HPDE6-E6E7 (cell line): ENCODE results near the gene POLR3A.
"Not testable (repeated sequence)": the region's sequence is repeated elsewhere in the genome, so short reads cannot be mapped to it uniquely, and the experiment has no call there.

Experiments used
- DNase-seq: peaks from one replicate; pipeline ENCODE4 v3.0.0; 2011; ENCODE audit warnings: missing footprints; ENCODE audit errors: extremely low spot score

The POLR3A gene

DNA sequence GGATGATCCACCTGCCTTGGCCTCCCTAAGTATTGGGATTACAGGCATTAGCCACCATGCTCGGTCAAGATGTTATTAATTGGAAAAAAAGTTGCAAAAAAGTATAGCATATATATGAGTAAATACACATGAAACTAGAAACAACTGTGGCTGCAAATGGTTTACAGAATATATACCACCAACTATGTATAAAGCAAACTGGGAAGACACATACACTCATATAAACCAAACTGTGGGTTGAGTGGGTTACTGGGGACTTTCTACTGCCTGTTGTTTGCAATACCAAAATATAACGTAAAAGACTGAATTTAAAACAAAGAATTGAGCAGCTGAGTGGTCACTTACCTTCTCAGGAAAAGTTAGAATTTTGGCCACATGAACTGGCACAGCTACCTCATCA, 8.1 kb downstream of the POLR3A start:
- DNase-seq, result no peak

DNA sequence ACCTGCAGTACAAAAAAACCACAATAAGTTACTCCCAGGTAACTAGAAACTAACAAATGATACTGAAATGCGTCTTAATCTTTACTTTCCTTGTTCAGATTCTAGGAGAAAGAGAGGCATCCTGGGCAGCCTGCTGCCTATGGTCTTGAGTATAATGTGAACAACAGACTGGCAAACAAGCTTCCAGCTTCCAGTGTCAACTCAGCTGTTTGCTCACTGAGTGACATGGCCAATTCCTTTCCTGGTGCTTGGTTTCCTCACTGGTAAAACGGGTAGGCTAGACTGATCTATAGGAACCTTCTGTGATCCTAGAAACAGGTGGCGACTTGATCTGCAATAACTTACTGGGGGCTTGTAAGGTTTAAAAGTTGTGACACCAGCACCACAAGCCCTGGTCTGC, 10.1 kb downstream of the POLR3A start:
- no peak for DNase-seq

DNA sequence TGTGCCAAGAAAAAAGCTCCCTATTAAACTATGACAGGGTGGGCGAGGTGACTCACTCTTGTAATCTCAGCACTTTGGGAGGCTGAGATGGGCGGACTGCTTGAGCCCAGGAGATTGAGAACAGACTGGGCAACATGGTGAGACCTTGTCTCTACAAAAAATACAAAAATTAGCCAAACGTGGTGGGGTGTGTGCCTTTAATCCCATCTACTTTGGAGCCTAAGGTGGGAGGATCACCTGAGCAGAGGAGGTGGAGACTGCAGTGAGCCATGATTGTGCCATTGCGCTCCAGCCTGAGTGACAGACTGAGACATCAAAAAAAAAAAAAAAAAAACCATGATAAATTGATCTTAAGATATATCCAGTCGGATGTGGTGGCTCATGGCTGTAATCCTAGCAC, 11.5 kb downstream of the POLR3A start:
- DNase-seq, result no peak

DNA sequence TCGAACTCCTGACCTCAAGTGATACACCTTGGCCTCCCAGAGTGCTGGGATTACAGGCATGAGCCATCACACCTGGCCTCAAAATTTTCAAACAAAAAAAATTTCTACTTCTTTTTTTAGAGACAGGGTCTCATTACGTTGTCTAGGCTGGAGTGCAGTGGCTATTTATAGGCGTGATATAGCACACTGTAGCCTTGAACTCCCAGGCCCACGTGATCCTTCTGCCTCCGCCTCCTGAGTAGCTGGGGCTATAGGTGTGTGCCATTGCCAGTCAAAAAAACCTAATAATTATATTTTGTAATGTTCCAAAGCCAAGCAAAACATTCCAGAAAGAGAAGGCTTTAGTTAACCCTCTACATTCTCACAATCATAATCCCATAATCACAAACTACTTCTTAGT, 13.8 kb downstream of the POLR3A start:
- DNase-seq, result no peak

DNA sequence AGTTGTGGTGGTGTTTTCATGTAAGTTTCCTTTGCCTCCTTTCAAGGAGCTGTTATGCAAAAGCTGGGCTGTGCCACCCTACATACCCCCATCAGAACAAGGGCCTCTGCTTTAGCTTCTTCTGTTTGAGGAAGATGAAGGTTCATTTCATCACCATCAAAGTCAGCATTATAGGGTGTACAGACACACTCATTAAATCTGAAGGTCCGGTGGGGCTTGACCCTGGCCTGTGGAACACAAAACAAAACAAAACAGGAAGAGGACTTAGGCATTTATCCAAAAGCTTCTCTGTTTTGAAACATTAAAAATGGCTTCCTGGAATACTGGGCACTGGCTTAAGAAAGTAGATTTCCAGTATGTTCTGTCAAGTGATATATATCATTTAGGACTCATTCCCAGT, 15.8 kb downstream of the POLR3A start:
- no peak for DNase-seq

DNA sequence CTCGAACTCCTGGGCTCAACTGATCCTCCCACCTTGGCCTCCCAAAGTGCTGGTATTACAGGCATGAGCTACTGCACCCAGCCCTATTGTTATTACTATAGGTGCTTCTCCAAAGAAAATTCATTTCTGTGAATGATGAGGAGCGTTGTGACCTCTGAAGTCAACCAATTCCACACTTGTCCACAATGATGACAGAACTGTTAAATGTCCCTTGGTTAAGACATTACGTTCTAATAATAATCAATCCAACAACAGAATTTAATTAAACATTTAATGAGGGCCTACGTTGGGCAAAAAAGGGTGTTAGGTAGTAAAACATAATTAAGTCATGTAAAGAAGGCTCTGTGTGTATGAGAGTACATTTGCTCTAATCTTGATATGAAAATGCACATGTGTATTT, 18.2 kb downstream of the POLR3A start:
- no peak for DNase-seq

DNA sequence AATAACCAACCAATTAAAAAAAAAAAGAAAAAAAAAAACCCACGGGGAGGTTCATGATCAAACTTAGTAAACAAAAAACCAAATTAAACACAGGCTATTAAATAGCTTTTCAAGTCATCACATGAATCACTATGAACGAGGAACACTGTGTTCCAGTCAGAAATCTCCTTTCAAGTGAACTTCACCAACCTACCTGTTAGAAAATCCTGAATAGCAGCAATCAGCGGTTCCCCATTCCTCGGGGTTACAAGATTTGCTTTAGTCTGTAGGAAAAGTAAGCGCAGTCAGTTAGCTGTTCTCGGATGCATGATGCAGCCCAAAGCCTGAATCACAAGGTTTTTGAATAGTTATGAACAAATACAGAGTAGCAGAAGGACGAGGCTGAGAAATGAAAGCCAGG, 19.0 kb downstream of the POLR3A start:
- DNase-seq, result no peak

DNA sequence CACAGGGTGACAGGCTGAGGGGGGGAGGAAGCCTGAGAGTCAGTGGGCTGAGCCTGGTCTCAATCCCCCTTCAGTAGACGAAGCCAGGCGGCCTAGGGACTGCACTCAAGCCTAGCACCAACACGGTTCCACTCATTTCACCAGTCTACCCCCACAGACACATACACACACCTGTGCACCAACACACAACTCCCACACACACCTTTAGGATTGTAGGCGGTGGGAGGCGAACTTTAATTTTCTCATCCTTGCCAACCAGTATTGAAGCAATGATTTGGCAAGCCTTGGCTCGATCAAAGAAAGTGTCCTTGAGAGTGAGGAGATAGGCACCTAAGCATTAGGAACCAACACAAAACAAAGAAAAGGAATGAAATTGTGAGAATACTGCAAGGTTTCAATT, 19.7 kb downstream of the POLR3A start:
- no peak for DNase-seq

DNA sequence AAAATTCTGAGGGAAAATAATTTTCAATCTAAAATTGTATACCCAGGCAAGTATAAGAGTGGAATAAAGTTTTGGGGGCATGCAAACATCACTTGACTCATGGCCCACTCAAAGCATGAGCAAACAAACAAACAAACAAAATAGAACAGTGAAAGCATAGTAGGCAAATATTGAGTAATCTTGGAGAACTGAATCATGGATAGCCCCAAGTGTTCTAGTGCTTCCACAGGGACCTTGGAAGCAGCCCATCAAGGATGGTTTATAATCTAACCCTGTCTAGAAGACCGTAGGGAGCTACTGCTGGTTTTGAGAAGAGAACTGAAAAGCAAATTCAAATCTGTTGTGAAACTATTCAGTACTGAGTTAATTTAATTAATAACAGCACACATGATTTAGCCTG, 22.1 kb downstream of the POLR3A start:
- DNase-seq, result no peak

DNA sequence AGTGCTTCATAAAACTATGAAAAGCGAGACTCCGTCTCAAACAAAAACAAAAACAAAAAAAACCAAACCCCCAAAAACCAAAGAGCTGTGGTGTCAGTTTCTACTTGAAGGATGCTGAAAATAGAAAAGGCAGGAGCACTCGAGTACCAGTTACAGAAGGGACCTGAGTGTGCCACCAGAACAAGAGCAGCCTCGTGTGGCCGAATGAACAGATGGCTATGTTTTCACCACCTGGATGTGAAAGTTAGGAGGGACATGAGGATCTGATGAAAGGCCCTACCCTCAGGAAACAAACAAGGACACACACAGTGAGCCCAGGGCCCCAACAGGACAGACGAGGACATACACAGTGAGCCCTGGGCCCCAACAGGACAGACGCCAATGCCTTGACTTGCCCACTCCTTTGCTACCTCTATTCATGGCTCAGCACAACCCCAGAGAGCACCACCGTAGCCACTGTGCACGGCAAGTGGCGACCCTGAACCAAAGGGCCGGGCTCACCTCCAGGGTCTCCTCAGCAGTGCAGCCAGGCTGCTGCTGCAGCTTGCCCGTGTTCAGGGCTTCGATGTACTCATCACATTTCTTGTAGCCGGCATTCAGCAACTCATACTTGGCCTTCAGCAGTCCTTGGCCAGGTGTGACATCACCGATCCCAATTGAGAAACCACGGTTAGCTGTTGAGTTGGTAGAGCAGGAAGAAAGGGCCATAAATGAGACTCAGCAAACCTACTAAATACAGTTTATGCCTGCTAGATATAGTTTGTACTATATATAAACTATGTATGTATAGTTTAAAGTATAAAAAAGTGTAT, 24.9 kb downstream of the POLR3A start:
- DNase-seq, result no peak

DNA sequence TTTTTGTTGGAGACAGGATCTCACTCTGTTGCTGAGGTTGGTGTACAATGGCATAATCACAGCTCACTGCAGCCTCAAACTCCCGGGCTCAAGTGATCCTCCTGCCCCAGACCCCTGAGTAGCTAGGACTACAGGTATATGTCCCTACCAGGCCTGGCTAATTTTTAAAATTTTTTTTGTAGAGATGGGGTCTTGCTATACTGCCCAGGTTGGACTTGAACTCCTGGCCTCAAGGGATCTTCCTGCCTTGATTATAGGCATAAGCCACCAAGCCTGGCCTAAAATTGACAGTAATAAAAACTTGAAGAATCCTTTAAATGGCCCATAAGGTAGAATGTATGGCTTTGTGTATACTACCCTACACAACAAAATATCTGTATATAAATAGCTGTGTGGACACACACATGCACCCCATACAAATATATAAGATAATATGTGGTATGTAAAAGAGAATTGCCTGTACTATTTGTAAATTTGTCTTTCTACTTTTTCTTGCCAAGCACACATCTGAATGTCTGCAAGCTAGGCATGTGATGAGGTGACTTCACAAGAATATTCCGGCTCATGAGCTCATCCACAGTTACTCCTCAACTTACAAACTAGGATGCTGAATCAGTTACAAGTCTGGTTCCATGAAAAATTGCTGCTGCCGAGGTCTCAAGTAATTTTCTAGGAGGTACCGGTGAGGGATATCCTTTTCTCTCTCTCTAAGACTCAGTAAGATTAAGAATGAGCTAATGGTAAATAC, 26.6 kb downstream of the POLR3A start:
- no peak for DNase-seq

DNA sequence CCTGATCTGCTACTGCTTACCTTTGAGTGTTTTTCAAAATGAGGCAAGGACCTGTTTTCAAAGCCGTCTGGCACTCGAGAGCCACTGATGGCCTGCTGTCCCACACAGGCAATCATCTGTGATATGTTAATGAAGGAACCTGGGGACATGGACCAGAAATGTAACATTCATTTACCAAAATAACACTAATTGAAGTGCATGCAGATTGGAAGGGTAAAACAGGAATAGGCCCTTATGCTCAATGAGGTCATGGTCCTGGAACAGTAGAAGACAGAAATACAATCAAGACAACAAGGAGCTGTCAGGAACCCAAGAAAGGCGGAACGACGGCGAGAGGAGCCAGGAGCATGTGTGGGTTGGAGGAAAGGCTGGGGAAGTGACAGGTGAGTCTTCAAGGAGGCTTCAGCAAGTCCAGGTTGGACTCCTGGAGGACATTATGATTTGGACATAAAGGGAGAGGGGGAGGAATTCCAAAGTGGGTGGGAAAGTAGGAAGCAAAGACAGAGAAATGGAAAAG, 28.3 kb downstream of the POLR3A start:
- no peak for DNase-seq

DNA sequence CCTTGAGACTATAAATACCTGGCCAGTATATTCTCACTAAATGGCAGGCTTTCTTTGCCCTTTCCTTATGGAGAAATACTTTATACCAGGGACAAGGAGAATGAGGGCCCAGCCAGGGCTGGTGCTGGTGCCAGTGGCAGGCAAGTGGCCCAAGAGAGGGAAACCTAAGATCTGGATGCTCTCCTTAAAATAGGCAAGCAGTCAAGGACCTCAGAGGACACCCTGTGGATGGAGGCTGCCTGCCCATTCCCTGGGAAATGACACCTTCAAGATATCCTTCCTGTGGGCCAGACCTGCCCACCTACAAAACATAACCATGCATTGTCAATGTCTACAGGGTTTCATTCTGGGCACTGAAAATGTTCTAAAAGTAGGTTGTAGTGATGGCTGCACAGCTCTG, 29.1 kb downstream of the POLR3A start:
- DNase-seq, result no peak

DNA sequence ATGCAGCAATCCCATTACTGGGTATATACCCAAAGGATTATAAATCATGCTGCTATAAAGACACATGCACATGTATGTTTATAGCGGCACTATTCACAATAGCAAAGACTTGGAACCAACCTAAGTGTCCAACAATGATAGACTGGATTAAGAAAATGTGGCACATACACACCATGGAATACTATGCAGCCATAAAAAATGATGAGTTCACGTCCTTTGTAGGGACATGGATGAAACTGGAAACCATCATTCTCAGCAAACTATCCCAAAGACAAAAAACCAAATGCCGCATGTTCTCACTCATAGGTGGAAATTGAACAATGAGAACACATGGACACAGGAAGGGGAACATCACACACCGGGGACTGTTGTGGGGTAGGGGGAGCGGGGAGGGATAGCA, 30.5 kb downstream of the POLR3A start:
- DNase-seq, result not testable (repeated sequence)

DNA sequence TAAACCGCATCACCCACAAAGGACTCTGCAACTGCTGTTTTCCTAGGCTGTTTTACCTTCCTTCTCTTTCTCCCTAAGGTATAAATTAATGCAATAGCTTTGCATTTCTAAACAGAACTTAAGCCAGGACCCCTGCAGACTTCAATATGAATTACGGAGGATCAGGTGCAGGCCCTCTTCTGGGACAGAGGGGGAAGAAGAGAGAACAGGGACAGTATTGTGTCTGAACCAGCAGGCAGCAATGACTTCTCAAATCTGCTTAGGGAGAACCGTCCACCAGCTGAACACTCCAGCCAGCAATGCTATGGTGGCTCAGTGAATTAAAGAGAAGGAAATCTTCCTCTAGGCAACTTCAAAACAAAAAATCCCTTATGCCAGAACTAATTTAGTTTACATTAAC, 35.7 kb downstream of the POLR3A start:
- DNase-seq, result no peak

DNA sequence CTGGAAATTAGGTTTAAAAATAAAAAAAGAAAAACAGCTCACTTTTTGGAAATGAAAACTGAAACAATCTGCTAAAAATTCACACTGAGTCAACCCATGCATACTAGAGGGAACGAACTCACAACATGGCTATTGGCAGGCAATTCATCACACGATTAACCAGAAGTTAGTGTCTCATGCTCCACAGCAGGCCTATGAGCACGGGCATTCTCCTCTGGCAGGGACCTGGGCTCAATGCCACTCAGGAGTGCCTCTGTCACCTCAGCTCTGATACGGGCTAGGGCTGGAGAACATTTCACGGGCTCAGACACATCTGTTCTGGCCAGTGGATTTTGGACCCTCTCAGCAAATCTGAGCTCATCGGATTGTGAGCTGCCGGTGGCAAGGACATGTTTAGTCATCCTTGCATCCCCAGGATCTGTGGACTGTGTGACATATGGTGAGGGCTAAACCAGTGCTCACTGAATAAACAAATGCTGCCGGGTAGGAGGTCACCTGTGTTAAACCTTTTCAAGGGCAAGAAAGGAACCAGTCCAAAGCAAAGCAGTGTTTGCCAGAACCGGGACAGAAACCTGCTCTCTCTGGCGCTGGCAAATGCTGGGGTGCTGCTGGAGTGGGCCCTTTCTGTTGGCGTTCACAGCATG, 40.1 kb downstream of the POLR3A start:
- no peak for DNase-seq

DNA sequence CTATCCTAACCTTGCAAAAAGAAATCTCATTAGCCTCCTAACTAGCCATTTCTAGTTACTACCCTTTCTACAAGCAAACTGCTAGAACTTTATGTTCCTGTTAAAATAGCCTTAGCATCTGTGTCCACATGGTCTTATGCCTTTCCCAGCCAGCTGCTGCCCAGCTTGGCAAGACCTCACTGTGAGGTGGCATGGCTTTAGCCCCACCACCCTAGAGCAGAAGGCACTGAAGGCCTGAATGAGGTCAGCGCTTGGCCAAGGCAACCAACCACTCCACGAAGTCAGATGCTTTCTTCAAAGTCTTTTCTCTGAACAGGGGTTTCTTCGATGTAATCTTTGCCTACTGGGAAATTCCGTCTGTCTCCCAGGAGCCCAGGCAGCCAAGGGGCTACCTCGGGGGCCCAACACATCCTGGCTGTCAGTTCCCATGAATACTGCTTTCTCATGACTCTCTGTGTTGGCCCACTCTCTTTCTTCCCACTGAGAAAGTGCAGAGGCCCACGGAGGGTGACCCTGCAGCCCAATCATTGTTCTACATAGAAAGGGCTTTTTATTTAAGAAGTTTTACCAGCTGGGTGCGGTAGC, 41.6 kb downstream of the POLR3A start:
- no peak for DNase-seq

DNA sequence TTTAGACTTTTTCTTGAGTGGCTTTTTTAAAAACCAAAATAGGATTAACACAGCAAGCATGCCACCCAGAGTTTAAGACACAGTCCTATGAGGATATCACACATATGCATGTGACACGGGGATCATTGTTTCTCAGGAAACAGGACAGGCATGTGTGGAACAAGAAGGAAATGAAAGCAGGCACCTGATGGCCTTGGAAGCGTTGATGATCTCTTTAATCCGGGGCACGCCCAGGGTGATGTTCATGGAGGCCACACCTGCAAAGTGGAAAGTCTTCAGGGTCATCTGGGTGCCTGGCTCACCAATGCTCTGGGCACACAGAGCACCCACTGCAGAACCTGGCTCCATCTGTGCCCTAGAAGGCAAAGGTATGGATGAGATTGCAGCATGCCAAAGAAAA, 44.3 kb downstream of the POLR3A start:
- DNase-seq, result no peak

DNA sequence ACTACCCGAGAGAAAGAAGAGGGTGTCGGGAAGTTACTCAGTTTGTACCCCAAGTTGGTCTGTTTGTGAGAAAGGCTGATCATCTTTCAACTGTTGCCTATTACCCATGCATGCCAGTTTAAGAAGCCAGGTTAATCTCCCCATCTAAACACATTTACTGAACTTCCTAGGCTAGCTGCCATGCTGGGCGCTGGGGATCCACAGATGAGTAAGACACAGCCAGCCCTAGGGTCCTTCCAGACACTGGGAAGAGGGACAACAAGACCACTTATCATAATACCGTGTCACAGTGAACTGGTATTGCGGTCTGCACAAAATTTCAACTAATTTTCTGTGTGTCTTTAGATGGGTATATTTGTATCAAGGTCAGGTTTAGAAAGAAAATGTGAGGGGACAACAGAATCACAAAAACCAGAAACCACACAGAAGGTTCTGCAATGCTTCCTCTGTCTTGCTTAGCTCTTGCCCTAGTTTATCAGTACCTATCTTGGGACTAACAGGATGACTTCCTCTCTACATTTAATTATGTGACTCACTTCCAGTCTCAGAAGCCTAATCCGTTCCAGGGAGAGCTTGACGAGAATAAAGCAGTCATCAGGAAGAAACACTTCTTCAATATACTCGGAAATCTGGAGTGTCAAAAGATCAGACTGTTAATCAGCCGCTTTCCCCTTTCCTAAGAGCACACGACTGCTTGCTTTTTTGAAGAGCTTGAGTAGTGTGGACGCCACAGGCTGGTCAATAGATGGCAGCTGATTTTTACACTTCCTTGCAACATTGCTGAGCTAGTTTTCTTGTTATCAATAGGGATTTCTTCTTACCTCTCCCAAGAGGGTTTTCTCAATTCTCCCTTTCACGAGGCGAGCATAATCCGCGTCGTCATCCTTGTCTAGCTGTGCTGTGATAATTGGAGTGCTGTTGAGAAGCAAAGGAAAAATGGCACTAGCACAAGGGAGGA, 45.7 kb downstream of the POLR3A start:
- DNase-seq, result no peak

DNA sequence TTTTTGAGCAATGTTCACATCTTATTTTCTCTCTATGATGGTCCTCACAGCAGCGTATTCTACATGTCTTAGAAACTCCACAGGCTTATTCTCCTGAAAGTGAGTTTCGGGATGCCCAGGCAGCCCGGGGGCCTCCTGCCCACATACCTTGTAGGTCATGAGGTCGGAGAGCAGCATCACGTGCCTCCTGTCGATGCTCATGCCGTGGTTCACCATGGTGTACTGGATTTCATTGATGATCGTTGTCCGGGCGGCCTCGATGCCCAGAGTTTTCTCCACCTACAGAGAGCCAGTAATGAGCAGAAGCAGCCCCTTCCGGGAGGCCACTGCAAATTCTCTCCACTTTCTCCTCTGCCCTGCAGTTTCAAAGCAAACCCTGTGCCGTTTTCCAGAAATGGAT, 48.0 kb downstream of the POLR3A start:
- DNase-seq, result no peak

DNA sequence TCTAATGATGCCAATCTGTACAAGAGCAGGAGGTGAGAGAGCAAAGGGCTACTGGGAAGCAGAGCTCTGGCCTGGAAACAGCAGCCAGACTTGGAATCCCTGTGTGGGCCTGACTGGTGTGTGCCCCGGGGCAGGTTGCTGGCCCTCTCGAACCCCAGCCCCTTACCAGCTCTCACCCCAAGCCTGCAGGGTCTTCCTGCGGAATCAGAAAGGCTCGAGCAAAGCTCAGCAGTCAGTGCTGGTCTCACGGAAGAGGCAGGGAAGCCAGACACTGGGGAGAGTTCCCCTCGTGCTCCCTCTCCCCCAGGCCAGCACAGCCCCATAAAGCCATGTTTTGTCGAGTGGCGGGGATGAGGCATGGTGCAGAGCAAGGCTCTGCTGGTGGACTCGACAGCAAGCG, 50.1 kb downstream of the POLR3A start:
- no peak for DNase-seq
